Smooth muscle cell (in vitro differentiated cells): Measurements from ENCODE around the gene JAG1. TPM values are rescaled to one million over a fixed set of nuclear protein-coding genes. Genes with fewer than 3 reads are reported as not detected.

ENCODE experiments used
- DNase-seq: peaks from one replicate; lab custom pipeline; 2025; ENCODE audit not compliant: unreplicated experiment; lab: John Stamatoyannopoulos, UW
- H2AFZ ChIP-seq: fragments of 200-600 bp; sonication (generic); 2 replicates; pipeline ENCODE4 v1.6.0; 2016; ENCODE audit warnings: antibody characterized with exemption, low read depth, mild to moderate bottlenecking
- H3F3A ChIP-seq: fragments of 200-600 bp; sonication (generic); 2 replicates; pipeline ENCODE4 v1.6.0; 2017; ENCODE audit warnings: antibody characterized with exemption, low read depth
- H3K27ac ChIP-seq: fragments of 200-600 bp; sonication (generic); 2 replicates; pipeline ENCODE4 v1.5.1; 2016; ENCODE audit warnings: low read depth, mild to moderate bottlenecking
- H3K27me3 ChIP-seq: fragments of 200-600 bp; sonication (generic); 2 replicates; pipeline ENCODE4 v1.6.1; 2016; ENCODE audit warnings: low read depth, mild to moderate bottlenecking
- H3K36me3 ChIP-seq: fragments of 200-600 bp; sonication (generic); 2 replicates; pipeline ENCODE4 v1.5.1; 2016; ENCODE audit warnings: low read depth
- H3K4me1 ChIP-seq: fragments of 200-600 bp; sonication (generic); 2 replicates; pipeline ENCODE4 v1.5.1; 2016; ENCODE audit warnings: low read depth
- H3K4me2 ChIP-seq: fragments of 200-600 bp; sonication (generic); 2 replicates; pipeline ENCODE4 v1.6.0; 2016; ENCODE audit warnings: mild to moderate bottlenecking
- H3K4me3 ChIP-seq: fragments of 200-600 bp; sonication (generic); 2 replicates; pipeline ENCODE4 v1.5.1; 2016; ENCODE audit warnings: mild to moderate bottlenecking
- H3K79me2 ChIP-seq: fragments of 200-600 bp; sonication (generic); 2 replicates; pipeline ENCODE4 v1.6.0; 2016; ENCODE audit warnings: low read depth, mild to moderate bottlenecking
- H3K9ac ChIP-seq: fragments of 200-600 bp; sonication (generic); 2 replicates; pipeline ENCODE4 v1.6.0; 2016; ENCODE audit warnings: low read depth
- H3K9me3 ChIP-seq: fragments of 200-600 bp; sonication (generic); replicated peaks from 2 replicates; pipeline ENCODE4 v1.5.1; 2016; ENCODE audit warnings: low read depth
- H4K20me1 ChIP-seq: fragments of 200-600 bp; sonication (generic); 2 replicates; pipeline ENCODE4 v1.6.0; 2016; ENCODE audit warnings: low read depth
- CTCF ChIP-seq: fragments of 200-600 bp; sonication (generic); IDR thresholded peaks from 2 replicates; pipeline ENCODE4 v1.5.1; 2017; ENCODE audit warnings: borderline replicate concordance, mild to moderate bottlenecking, antibody characterized with exemption; ENCODE audit not compliant: insufficient read depth, poor library complexity, severe bottlenecking
- WGBS: methylation state at CpG from one replicate; pipeline ENCODE4 v1.1.7; 2016; ENCODE audit warnings: low lambda C conversion rate; 5-methylcytosine and 5-hydroxymethylcytosine counted together
- polyA plus RNA-seq: library from polyadenylated mRNA; unstranded; fragments of >200 nt; fragmentation: Nextera tagmentation; extraction: Ambion mirVana; gene quantifications from 2 replicates; pipeline ENCODE4 v1.2.1, GENCODE V29; 2016
- total RNA-seq: library from RNA; depleted of rRNA; stranded (reverse); fragments of >200 nt; gene quantifications from 2 replicates; pipeline ENCODE4 v1.2.3, GENCODE V29; 2014

Gene JAG1
- total and polyA plus RNA-seq, 2 experiments from 2014 or later = 45.0 to 126 TPM

- Histone ChIP-seq H3K4me2 (peak overlapping the region; percentile 30), H3F3A (peaks cover 33% of the 10 kb centered on the region), H3K27ac (peak overlapping the region; percentile 33), H4K20me1 (peaks cover 15% of the 10 kb centered on the region), H3K4me3 (no peak overlapping the region), H3K9ac (no peak overlapping the region), H3K27me3 (no peaks in the 10 kb centered on the region), H3K4me1 (peaks cover 72% of the 10 kb centered on the region), H3K36me3 (peaks cover 6% of the 10 kb centered on the region), H3K79me2 (peaks cover 10% of the 10 kb centered on the region), H2AFZ (no peak overlapping the region), H3K9me3 (no peaks in the 10 kb centered on the region)
- no peak for DNase-seq
- 55% methylated on average over 6 of the region's 6 CpGs for WGBS
- no peak for TF ChIP-seq CTCF
Observed at GRCh38 chr20:10637563-10637962, 36.2 kb downstream of the JAG1 start.

- Histone ChIP-seq H3K9me3 (no peaks in the 10 kb centered on the region), H3K4me3 (no peak overlapping the region), H3K79me2 (peaks cover 10% of the 10 kb centered on the region), H3K27me3 (no peaks in the 10 kb centered on the region), H3K9ac (no peak overlapping the region), H3F3A (peaks cover 28% of the 10 kb centered on the region), H3K36me3 (peaks cover 6% of the 10 kb centered on the region), H2AFZ (no peak overlapping the region), H3K27ac (peak overlapping the region; percentile 33), H3K4me1 (peaks cover 72% of the 10 kb centered on the region), H3K4me2 (peak overlapping the region; percentile 30), H4K20me1 (peaks cover 15% of the 10 kb centered on the region)
- no peak for TF ChIP-seq CTCF
- no peak for DNase-seq
- WGBS = 65% methylated on average over 10 of the region's 10 CpGs
Observed at GRCh38 chr20:10637031-10637559, 36.7 kb downstream of the JAG1 start.

- H3K27ac ChIP-seq = peak overlapping the region; percentile 0
- peaks cover 15% of the 10 kb centered on the region for H4K20me1 ChIP-seq
- peak overlapping the region; percentile 20 for H3K4me2 ChIP-seq
- DNase-seq = no peak
- no peak overlapping the region for H2AFZ ChIP-seq
- H3K9ac ChIP-seq = no peak overlapping the region
- 99% methylated on average over 5 of the region's 5 CpGs for WGBS
- H3K36me3 ChIP-seq = peaks cover 6% of the 10 kb centered on the region
- H3F3A ChIP-seq = peaks cover 27% of the 10 kb centered on the region
- no peak for TF ChIP-seq CTCF
- no peaks in the 10 kb centered on the region for H3K9me3 ChIP-seq
- H3K4me1 ChIP-seq = peaks cover 77% of the 10 kb centered on the region
- H3K4me3 ChIP-seq = no peak overlapping the region
- H3K79me2 ChIP-seq = peaks cover 10% of the 10 kb centered on the region
- H3K27me3 ChIP-seq = no peaks in the 10 kb centered on the region
Observed at GRCh38 chr20:10636326-10636818, 37.4 kb downstream of the JAG1 start.

- Histone ChIP-seq H3K4me2 (peak overlapping the region; percentile 7), H3K36me3 (peaks cover 6% of the 10 kb centered on the region), H2AFZ (no peak overlapping the region), H4K20me1 (peaks cover 15% of the 10 kb centered on the region), H3K9ac (no peak overlapping the region), H3K27me3 (no peaks in the 10 kb centered on the region), H3K9me3 (no peaks in the 10 kb centered on the region), H3K27ac (peak overlapping the region; percentile 11), H3K79me2 (peaks cover 10% of the 10 kb centered on the region), H3F3A (peaks cover 23% of the 10 kb centered on the region), H3K4me1 (peaks cover 81% of the 10 kb centered on the region), H3K4me3 (no peak overlapping the region)
- TF ChIP-seq CTCF = no peak
- DNase-seq = no peak
- WGBS = 90% methylated on average over 5 of the region's 5 CpGs
Observed at GRCh38 chr20:10635476-10636208, 38.2 kb downstream of the JAG1 start.
